HG03139 (cell line): ENCODE results near the gene TSPAN2.

Source experiments
- ATAC-seq: cut with Tn5 transposase; IDR thresholded peaks from one replicate; pipeline ENCODE4 v1.9.1; 2021; ENCODE audit not compliant: unreplicated experiment

TSPAN2 gene

DNA sequence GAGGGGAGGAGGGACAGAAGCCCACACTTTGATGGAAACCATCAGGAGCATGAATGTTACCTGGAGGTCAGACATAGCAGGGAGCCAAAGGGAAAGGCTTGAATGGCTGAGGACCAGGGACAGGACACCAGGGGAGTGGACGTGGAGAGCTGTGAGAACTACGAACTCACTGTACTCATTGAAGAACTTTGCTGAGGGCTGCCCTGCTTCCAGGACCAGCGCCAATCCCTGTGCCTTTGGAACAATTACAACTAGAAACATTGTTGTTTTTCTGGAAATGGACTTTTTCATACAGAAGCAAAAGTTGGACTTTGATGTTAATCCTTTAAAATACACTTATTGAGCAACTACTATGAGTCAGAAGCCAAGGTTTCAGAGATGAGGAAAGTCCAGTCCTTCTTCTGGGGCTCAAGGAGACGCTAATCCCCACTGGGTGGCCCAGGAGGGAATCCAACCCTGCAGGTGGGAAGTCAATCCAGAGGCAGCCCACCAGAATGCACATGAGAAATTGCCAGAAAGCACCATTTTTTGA is 12.9 kb downstream of the TSPAN2 start:
- no peak for ATAC-seq

DNA sequence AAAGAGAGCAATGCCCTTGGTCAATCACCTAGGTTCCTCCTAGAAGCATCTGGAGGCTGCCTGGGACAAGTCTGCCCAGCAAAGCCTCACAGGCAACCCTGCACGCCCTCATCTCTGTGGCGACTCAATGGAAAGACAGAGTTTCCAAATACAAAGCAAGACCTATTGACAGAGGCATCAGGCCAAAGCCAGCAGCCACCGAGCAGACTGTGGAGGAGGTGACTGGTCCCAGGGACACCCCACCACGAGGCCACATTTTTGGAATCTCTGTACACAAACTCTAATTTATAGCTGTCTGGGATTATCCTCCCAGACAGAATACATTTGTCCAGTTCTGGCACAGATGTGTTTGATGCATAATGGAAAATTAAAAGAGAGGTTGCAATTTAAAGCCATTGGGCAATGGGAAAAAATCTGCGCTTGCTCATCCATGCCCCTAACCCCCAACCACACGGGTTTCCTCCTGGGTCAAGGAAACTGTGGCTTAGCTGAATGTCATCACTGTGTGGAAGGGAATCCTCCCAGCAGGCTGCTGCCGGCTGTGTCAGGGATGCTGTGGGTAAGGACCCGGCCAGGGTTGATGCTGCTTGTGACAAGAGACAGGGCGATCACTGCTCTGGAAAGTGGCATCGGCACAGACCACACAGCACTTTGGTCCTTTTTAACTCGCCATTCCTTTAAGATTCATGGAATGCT is 14.3 kb downstream of the TSPAN2 start:
- no peak for ATAC-seq

DNA sequence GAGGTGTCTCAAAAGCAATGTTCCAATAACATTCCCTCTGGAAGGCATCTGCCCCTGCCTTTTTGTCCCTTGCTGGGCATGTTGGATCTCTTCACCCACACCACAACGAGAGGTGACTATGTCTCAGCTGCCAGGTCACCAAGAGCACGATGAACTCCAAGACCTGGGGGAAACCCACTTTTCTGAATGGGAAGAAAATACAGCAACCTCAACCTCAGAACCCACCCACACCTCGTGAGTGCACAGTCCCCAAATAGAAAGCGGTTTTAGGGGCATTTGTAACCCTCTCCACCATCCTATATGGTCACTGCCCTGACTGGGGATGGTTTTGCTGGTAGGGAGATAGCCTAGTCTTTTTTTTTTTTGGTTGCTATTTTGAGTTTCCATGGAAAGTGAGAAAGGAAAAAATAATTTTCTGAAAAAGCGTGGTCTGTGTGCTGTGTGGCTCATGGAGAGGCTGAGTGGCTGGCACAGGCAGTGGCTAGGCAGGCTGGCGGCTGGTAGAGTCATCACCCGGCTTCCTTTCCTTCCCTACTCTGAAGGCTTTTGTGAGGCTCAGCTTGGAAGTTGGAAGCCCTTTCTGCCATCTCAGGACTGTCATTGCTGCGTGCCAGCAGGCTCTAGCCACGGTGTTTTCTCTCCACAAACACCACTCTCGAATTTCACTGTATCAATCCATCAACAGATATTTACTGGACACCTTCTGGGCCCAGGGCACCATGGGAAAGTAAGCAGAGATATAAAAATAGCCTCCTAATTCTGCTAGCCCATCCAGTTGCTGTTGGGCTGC is 15.8 kb downstream of the TSPAN2 start:
- ATAC-seq, result no peak

DNA sequence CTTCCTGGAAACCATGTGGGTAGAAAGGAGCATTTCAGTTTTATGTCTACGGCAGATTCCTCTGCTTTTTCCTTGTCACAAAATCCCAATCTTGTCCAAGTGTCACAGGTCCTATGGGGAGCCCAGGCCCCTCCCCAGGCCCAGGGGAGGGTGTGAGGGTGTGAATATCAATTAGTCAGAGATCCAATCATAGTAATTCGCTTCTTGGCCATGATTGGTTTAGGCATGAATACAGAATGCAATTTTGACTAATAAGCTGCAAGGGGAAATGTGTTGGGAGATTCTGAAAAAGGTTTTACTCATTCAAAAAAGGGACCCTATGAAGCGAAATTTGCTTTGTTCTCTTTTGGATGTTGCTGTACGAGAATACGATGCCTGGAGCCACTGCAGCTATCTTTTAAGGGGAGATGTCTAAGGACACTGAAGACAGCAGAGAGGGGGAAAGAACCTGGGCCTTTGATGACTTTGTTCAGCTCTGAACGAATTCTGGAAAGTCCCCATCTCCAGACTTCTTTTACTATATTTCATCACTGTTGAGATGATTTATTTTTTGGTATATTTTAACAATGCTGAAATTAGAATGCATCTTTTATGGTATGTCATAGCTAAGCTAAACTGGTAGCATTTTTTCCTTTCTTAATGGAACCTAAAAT is 18.2 kb downstream of the TSPAN2 start:
- no peak for ATAC-seq

DNA sequence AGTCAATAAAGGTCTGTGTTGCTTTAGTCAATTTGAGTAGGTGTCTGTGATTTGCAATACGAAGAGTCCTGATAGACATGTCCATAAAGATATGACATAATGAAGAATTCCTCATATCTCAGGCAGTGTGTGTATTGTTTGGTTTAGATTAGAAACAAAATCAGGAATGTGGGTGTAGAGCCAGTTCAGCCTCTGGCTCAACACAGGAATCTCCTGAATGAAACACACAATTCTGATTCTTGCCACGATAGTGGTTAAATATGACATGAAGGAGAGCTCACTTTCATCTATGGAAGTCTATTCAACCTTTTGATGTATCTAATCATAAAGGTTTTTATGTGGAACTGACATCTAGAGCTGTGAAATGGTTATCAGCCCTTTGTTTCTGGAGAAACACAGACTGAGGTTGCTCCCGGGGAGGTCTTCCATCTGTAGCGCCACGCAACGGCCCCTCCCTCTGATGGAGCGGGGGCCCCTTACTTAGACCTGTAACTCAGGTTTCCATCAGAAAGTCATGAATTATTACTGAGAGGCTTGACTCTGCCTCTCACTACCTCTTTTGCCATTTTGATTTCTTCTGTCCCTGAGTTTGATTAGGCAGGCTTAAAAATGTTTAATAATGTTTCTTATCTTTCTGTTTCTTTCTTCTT is 19.5 kb downstream of the TSPAN2 start:
- no peak for ATAC-seq

DNA sequence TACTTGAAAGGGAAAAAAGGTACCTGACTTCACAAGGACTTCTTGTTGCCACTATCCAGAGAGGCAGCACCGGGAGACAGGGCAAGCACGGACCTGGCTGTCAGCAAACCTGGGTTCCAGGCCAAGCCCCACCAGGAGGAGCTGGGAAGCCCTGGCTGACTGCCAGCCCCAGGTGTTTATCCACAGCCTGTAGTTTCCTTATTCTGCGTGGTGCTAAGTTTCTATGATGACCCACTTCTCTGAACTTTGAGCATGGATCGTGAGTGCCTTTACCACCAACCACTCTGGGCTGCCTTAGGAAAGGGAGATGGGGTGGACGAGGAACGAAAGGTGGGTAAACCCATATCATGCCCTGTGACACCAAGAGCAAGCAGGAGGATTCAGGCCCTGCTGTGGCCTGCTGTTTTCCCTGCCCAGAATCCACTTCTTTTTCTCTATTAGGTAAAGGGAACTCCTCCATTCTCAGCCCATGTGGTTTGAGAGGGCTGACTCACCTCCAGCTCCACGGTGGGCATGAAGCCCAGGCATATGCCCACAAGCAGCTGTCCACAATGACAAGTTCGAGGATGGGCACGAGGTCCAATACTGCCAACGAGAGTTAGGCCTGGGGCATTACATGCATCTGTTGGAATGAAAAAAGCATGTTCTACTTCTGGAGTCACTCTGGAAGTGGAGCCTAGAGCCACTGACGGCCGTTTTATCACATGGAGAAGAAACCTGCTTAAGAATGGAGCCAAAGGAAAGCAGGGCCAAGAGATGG is 20.3 kb downstream of the TSPAN2 start:
- no peak for ATAC-seq

DNA sequence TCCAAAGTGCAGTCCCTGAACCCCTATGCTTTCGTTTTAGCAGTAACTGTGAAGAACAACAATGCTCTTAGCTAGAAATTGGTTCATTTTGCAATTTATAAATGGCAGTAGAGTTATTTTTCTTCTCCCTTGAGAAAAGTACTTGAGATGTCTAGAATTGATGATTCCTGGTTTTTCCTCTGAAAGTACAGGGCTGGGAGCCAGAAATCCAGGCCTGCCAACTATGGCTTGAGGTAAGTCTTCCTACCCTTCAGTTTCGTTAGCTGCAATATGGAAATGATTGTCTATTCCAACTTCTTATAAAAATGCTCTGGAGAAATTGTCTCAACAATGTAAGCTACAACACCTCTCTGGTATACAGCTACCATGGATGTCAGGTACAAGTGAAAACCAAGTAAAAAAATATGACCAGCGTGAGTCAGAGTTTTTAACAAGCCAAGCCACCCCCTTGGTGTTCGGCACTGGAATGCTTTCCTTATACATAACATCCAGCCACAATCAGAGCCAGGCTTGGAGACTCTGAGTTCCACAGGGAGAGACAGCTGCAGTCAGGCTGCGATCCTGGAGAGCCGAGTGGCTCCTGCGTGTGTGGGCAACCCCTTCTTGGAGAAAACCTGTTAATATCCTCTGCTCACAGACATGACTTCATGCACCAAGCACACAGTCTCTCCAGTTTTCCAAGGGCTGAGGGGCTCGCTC is 22.0 kb downstream of the TSPAN2 start:
- no peak for ATAC-seq

DNA sequence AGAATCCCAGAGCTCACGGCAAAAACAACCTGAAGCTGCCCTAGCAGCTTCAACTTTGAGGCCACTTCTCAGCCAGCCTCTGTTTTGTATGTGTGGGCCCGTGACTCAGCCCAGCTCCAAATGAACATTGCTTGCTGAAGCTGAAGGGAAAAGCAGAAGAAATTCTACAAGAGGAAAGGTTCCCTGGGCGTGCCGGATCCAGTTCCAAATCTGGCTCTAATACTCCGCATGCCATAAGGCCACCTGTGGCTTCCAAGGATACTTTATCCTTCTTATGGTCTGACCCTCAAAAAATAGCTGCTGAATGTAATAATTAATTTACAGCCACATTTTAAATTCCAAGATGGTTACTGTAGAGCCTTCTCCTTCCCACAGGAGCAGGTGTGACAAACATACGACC is 24.3 kb downstream of the TSPAN2 start:
- no peak for ATAC-seq

DNA sequence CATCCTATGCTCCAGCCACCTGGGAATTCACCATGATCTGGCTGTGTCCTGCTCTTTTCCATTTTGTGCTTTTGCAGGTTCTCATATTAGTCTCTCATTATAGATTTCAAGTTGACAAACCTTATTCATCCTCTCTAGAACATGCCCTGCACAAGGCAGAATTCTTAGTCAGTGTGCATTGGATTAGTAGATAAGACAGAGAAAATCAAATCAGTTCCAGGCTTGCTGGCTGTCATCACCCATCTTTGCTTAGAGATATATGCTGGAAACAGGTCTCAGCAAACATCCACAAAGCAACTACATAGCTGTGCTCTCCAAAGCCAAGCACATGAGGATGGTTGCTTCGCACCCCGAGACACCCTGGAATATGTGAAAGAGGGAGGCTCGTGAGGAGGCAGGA is 24.8 kb downstream of the TSPAN2 start:
- no peak for ATAC-seq

DNA sequence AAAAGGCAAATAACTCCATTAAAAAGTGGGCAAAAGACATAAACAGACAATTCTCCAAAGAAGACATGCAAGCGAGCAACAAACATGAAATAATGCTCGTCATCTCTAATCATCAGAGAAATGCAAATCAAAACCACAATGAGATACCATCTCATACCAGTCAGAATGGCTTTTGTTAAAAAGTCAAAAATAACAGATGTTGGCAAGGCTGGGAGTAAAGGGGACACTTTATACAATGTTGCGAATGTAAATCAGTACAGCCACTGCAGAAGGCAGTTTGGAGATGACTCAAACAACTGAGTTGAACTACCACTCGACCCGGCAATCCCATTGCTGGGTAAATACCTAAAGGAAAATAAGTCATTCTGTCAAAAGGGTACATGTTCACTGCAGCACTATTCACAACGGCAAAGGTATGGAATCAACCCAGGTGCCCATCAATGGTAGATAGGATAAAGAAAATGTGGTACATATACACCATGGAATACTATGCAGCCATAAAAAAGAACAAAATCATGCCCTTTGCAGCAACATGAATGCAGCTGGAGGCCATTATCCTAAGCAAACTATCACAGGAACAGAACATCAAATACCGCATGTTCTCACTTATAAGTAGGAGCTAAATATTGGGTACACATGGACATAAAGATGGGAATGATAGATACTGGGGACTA is 25.9 kb downstream of the TSPAN2 start:
- ATAC-seq, result no peak

DNA sequence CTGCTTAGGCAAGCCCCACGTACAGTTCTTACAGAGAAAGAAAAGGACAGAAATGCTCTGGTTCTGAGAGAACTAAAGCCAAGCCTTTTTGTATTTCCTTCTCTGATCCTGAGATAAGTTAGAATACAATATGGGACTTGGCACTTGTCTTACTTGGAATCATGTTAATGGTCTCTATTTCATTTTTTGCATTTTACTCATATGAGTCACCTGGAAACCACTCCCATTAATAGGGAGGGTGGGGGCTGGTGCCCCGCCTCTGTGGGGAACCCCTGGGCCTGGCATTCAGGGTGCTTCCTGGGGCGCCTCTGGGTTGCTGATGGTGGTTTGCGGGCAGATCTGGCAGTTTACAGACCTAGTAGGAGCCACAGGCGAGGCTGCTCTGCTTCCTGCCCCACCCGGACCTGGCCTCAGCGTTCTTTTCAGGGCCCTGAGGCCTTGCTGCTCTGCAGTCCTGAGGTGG is 26.7 kb downstream of the TSPAN2 start:
- ATAC-seq, result peak; percentile 84

DNA sequence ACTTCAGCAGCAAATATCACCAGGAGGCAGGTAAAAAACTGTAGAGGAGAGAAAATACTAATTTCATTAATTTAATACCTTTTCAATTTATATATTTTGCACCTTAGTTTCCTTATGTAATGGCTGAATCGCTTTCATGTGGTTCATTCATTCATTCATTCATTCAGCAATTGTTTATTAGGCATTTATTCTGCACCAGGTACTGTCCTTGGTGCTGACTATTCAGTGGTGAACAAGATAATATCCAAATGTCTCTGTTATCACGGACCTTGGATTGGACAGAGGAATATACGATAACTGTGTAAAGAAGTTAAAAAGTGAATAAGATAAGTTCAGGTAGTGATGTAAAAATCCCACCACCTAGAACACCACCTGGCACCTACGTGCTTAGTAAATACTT is 28.8 kb downstream of the TSPAN2 start:
- no peak for ATAC-seq

DNA sequence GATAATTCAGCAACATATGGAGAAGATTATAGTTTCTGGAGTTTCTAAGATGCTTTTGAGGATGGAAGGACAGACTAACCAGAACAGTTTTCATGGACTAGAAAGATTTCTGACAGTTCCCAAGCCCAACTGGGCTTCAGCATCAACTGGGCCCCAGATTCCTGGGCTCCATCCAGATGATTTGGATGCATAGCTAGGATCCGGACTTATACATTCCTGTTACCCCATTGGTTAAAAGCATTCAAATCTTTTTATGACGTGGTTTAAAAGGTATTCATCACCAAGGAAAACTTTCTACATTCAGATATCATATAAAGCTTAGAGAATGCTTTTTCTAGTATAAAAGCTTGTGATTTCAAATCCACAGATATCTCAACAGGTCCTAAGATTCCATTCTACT is 30.0 kb downstream of the TSPAN2 start:
- no peak for ATAC-seq

DNA sequence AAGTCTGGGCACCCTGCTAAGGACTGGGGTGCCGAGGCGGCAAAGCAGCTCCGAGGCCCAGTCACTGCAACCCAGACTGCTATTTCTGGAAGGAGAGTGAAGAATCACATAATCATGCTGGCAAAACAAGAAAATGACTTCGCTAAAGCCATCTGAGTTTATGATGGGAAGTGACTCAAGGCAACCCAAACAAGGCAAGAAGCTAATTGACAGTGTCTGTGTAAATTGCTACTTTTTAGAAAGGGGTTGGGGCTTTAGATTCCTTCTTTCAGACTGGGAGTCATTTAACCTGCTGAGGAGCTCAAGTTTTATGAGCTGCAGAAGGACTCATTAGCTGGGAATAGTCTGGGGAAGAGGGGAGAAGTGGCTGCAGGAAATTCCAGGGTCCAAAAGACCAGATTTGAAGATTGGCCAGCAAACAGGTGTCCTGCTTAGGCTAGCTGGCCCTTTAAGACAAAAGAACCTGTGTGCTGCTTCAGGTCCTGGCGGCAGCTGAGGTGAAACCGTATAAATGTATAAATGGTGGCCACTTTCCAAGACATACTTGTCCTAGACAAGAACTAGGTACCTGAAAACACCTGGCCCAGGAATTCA is 31.5 kb downstream of the TSPAN2 start:
- no peak for ATAC-seq

DNA sequence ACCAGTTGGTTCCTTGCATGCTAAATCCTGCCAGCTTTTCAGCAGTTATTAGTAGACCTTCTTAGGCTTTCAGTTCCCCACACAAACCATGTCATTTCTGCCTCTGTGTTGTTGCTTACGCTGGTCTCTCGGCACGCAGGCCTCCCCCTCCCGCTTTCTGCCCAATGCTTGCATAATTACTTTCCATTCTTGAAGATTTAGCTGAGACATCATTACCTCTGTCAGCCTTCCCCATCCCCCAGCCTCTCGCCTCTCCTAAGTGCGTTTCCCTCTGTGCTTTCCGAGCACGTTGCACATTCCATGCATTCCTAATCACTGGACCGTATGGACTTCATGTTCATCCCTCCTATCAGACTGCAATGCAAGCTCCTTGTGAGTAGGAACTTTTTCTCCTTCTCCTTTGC is 32.9 kb downstream of the TSPAN2 start:
- ATAC-seq, result no peak

DNA sequence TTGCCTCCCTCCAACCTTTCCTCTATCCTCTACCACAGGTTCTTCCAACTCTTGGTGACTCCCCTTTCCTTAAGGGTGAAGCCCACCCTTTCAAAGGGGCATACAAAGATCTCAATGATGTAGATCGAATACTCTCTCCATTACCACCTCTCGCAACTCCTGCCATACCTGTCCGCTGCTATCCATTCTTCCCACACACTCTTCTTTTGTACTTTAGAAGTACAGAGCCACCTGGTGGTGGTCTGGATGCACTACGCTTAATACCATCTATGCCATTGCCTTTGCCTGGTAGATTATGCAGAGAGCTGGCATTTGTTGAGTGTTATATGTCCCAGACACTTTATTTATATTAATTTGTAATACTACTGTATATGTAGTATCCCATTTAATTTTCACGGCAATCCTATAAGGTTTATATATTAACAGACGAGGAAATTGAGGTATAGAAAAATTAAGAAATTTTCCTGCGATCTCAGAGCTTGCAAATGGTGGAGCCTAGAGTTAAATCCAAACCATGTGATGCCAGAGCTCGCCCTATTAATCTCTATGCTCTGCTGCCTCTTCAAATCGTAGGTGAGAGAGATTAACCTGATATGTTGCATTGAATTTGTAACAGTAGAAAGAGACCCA is 36.7 kb downstream of the TSPAN2 start:
- ATAC-seq, result peak; percentile 82

DNA sequence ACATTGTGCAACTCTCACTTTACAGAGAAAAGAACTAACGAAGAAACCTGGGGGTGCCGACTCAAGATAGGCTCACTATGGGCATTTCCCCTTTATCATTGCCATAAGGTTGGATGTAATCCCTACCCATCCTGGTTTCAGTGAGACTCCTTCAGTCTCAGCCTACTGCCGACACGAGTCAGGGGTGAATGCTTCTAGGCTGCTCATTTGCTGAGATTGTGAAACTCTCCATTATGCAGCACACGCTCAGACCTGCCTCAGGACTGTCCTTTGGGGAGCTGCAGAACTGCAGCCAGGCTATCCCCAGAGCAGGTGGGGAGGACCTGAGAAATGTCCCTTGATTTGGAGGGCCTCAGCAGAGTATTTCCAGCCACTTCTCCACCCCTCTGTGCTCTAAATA is 37.5 kb downstream of the TSPAN2 start:
- no peak for ATAC-seq

DNA sequence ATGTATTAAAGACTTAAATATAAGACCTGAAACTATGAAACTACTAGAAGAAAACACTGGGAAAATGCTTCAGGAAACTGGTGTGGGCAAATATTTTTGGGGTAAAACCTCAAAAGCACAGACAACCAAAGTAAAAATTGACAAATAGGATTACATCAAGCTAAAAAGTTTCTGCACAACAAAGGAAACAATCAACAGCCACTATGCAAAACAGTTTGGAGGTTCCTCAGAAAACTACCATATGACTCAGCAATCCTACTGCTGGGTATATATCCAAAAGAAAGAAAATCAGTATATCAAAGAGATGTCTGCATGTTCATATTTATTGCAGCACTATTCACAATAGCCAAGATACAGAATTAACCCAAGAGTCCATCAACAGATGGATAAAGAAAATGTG is 42.6 kb downstream of the TSPAN2 start:
- no peak for ATAC-seq

DNA sequence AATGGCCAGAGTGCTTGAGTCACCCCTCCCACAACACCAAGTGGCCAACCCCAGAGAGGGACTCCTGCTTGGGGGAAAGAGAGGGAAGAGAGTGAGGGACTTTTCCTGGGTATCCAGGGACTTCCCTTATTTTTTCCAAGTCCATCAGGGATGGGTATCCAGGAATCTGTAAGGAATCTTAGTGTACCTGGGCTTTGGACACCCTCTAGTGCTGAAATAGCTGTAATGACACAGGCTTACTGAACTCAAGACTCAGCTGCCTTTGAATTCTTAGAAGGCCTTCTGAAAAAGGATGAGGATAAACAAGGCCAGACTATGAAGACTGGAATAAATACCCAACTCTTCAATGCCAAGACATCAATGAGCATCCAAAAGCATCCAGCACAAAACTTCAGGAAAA is 47.6 kb downstream of the TSPAN2 start:
- ATAC-seq, result no peak
